ENCODE measurements around the gene AKAP13.

DNA sequence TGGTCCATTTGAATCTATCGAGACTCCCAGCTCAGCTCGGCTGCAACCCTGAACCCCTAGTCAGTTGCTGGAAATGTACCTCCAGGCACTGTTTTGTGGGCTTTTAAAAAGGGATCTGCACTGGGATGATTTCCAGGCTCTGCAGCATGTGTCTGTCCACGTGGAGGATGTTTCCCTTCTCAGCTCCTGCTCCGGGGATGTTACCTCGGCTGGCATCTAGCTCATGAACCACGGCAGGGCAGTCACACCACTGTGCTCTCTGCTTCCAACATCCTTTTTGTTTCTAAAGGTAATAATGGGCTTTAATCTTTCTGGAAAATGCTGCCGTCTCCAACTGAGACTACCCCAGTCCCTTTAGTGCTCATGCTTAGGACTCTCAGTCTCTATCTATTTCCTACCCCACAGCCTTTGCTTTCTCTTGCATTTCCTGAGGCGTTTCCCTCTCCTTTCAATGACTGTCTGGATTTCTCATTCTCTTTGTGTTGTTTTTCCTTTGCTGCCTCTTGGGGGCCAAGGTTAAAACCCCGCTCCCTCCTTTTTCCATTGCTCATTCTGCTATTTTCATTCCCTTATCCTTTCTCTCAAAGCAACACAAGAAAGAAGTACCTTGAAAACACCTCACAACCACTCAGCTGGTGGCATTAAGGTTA lies 42.9 kb upstream of the AKAP13 start:
- TF ChIP-seq ZNF792 (tag by site-specific recombination; IDR thresholded peaks at IDR 0.05) (no peak), ZNF549 (tag by site-specific recombination; IDR thresholded peaks at IDR 0.05) (no peak), ZNF146 (tag by site-specific recombination; IDR thresholded peaks at IDR 0.05) (no peak), ZNF174 (tag by site-specific recombination; IDR thresholded peaks at IDR 0.05) (no peak), ZNF830 (tag by site-specific recombination; IDR thresholded peaks at IDR 0.05; ENCODE audit: low read depth) (no peak), ZNF292 (tag by site-specific recombination; IDR thresholded peaks at IDR 0.05; ENCODE audit: borderline replicate concordance, low read depth) (no peak), ZNF600 (tag by site-specific recombination; IDR thresholded peaks at IDR 0.05) (no peak), ZNF2 (tag by site-specific recombination; IDR thresholded peaks at IDR 0.05) (no peak), MYNN (tag by site-specific recombination; IDR thresholded peaks at IDR 0.05; ENCODE audit: borderline replicate concordance) (no peak), ZNF311 (tag by site-specific recombination; IDR thresholded peaks at IDR 0.05; ENCODE audit: borderline replicate concordance) (no peak)
- TF ChIP-seq, protein P1, sequence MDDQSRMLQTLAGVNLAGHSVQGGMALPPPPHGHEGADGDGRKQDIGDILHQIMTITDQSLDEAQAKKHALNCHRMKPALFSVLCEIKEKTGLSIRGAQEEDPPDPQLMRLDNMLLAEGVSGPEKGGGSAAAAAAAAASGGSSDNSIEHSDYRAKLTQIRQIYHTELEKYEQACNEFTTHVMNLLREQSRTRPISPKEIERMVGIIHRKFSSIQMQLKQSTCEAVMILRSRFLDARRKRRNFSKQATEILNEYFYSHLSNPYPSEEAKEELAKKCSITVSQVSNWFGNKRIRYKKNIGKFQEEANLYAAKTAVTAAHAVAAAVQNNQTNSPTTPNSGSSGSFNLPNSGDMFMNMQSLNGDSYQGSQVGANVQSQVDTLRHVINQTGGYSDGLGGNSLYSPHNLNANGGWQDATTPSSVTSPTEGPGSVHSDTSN (CRISPR knock-in tag; IDR thresholded peaks at IDR 0.05), result no peak
- TF ChIP-seq, protein P2, sequence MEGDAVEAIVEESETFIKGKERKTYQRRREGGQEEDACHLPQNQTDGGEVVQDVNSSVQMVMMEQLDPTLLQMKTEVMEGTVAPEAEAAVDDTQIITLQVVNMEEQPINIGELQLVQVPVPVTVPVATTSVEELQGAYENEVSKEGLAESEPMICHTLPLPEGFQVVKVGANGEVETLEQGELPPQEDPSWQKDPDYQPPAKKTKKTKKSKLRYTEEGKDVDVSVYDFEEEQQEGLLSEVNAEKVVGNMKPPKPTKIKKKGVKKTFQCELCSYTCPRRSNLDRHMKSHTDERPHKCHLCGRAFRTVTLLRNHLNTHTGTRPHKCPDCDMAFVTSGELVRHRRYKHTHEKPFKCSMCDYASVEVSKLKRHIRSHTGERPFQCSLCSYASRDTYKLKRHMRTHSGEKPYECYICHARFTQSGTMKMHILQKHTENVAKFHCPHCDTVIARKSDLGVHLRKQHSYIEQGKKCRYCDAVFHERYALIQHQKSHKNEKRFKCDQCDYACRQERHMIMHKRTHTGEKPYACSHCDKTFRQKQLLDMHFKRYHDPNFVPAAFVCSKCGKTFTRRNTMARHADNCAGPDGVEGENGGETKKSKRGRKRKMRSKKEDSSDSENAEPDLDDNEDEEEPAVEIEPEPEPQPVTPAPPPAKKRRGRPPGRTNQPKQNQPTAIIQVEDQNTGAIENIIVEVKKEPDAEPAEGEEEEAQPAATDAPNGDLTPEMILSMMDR (tag by site-specific recombination; IDR thresholded peaks at IDR 0.05), result no peak

Data from HEK293 (cell line).